Body of pancreas (tissue), 4 donors: ENCODE data around the gene XRCC5.

ENCODE experiments used
- CTCF ChIP-seq, 7 experiments: fragments of 450-650 bp in 4 of 7; fragments of 200-600 bp in 3 of 7; sonication (generic) in 3 of 7; IDR thresholded peaks; one replicate each; pipeline ENCODE4 v1.5.1; 2016 to 2019; ENCODE audit warnings: antibody characterized with exemption in 7 of 7
- POLR2A ChIP-seq, 3 donors: fragments of 450-650 bp; IDR thresholded peaks; one replicate each; pipeline ENCODE4 v1.6.1; 2016; ENCODE audit warnings: antibody characterized with exemption in 3 of 3, mild to moderate bottlenecking in 2 of 3

- TF ChIP-seq CTCF (IDR thresholded peaks at IDR 0.05) (no peak), POLR2A (IDR thresholded peaks at IDR 0.05) (no peak)
These were observed 102.5 kb downstream of the XRCC5 start for GRCh38 chr2:216211614-216212145.
